ENCODE data around the gene PSMC3IP. TPM values are rescaled to one million over a fixed set of nuclear protein-coding genes. Genes with fewer than 3 reads are reported as not detected.

PSMC3IP gene
- total RNA-seq, 4 donors from 2014 or later = 4.9 to 9.0 (median 7.4) TPM

GRCh38 chr17:42536372-42537155 is 41.0 kb downstream of the PSMC3IP start:
- Histone ChIP-seq H3K9me3 (no peaks in the 10 kb centered on the region), H3K27ac (peak overlapping the region; percentile 82 to 96 (median 94)), H3K4me1 (peaks cover 3 to 31% (median 14%) of the 10 kb centered on the region in 4 donors), H3K36me3 (peaks cover 0 to 38% (median 9%) of the 10 kb centered on the region in 3 donors), H3K27me3 (no peaks in the 10 kb centered on the region), H3K4me3 (peak overlapping the region; percentile 43 to 82 (median 65))
- 1% methylated on average over 26 to 29 of the region's 65 CpGs for WGBS, 2 donors
- TF ChIP-seq CTCF (IDR thresholded peaks at IDR 0.05) (peak in 1 of 5 experiments; percentile 6), EP300 (IDR thresholded peaks at IDR 0.05) (peak in 1 of 2 donors; percentile 26), POLR2A (IDR thresholded peaks at IDR 0.05) (peak in 1 of 2 donors; percentile 33)
- peak; percentile 66 to 76 for DNase-seq (ENCODE audit: low spot score in 2 of 2)

GRCh38 chr17:42536048-42536371 is 41.5 kb downstream of the PSMC3IP start, which contains the start of gene NAGLU:
Gene NAGLU, plus strand, starts transcription at chr17:42536241. Its CDS starts 32 bp downstream, at chr17:42536273.
- peak; percentile 96 to 98 for DNase-seq (ENCODE audit: low spot score in 2 of 2)
- peak; percentile 98 to 100 for TF ChIP-seq EP300 (IDR thresholded peaks at IDR 0.05)
- peak in 2 of 5 experiments; percentile 35 to 53 for TF ChIP-seq CTCF (IDR thresholded peaks at IDR 0.05)
- TF ChIP-seq POLR2A (IDR thresholded peaks at IDR 0.05) = peak; percentile 69 to 96
- Histone ChIP-seq H3K4me3 (peak within 1 kb of the TSS; percentile 45 to 82 (median 65)), H3K4me1 (peaks cover 3 to 33% (median 16%) of the 10 kb centered on the region in 4 donors), H3K9me3 (no peaks in the 10 kb centered on the region), H3K27me3 (no peaks in the 10 kb centered on the region), H3K27ac (peak within 1 kb of the TSS; percentile 82 to 96 (median 94)), H3K36me3 (peaks cover 0 to 33% (median 9%) of the 10 kb centered on the region in 3 donors)
- WGBS, 2 donors = 3% methylated on average over 9 of the region's 40 CpGs; no CpG with 5 or more reads in 1 of the 2 donors

DNA sequence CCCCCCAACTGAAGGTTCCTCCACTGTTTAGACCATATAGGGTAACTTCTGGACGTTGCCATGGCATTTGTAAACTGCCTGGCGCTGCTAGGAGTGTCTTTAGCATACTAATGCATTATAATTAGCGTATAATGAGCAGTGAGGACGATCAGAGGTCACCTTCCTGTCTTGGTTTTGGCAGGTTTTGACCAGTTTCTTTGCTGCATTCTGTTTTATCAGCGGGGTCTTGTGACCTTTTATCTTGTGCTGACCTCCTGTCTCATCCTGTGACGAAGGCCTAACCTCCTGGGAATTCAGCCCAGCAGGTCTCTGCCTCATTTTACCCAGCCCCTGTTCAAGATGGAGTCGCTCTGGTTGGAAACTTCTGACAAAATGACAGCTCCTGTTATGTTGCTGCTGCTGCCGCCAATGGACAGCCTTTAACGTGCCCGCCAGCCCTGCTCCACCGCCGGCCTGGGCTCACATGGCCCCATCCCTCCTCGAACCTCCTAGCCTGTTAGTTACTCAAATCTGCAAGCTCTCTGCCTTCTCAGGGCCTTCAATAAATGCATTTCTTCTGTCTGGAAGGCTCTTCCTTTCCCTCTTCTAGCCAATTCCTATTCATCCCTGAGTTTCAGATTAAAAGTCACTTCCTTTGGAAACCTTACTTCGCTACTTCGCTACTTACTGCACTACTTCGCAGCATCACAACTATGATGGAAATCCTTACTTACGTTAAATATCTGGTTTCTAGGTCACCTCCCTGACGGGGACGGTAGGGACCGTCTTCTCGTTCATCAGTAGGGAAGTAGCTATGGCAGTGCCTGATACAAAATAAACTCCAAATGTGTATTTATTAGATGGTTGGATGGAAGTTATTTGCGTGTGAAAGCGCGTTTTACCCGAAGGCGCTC is 42.1 kb downstream of the PSMC3IP start:
- Histone ChIP-seq H3K36me3 (peaks cover 0 to 26% (median 9%) of the 10 kb centered on the region in 3 donors), H3K9me3 (no peaks in the 10 kb centered on the region), H3K27me3 (no peaks in the 10 kb centered on the region), H3K4me3 (peak overlapping the region; percentile 41 to 82 (median 58)), H3K4me1 (peaks cover 3 to 33% (median 16%) of the 10 kb centered on the region in 4 donors), H3K27ac (peak overlapping the region; percentile 82 to 96 (median 94))
- no peak for TF ChIP-seq POLR2A (IDR thresholded peaks at IDR 0.05)
- no peak for TF ChIP-seq CTCF (IDR thresholded peaks at IDR 0.05)
- no peak for TF ChIP-seq EP300 (IDR thresholded peaks at IDR 0.05)
- no peak for DNase-seq (ENCODE audit: low spot score in 2 of 2)
- WGBS, 2 donors = 42% methylated on average over 25 to 26 of the region's 26 CpGs

- H3K4me1 ChIP-seq = peaks cover 0 to 27% (median 9%) of the 10 kb centered on the region in 4 donors
- H3K27ac ChIP-seq = peak overlapping the region; percentile 61 to 87 (median 81)
- peak overlapping the region; percentile 33 to 62 (median 46) for H3K4me3 ChIP-seq
- H3K36me3 ChIP-seq = no peaks in the 10 kb centered on the region
- 14 to 21% methylated on average over 36 to 60 of the region's 60 CpGs for WGBS, 2 donors
- H3K9me3 ChIP-seq = no peaks in the 10 kb centered on the region
- H3K27me3 ChIP-seq = no peaks in the 10 kb centered on the region
- peak in 1 of 2 donors; percentile 26 for TF ChIP-seq EP300 (IDR thresholded peaks at IDR 0.05)
- TF ChIP-seq CTCF (IDR thresholded peaks at IDR 0.05) = peak; percentile 49 to 89 (median 74)
- TF ChIP-seq POLR2A (IDR thresholded peaks at IDR 0.05) = peak in 1 of 2 donors; percentile 33
- DNase-seq (ENCODE audit: low spot score in 2 of 2) = no peak
Measured at GRCh38 chr17:42531455-42532354, 45.8 kb downstream of the PSMC3IP start.

Data from tibial nerve (tissue), 4 donors.